Hepatocyte (in vitro differentiated cells): Measurements from ENCODE around the gene MRPL10.
A peak's percentile ranks its signal among the peaks of the same experiment; 100 is the strongest.

ENCODE experiments used
- CTCF ChIP-seq: fragments of 200-600 bp; sonication (generic); IDR thresholded peaks from 2 replicates; pipeline ENCODE4 v1.5.1; 2016; ENCODE audit warnings: antibody characterized with exemption, mild to moderate bottlenecking; ENCODE audit not compliant: poor library complexity
- EZH2 ChIP-seq: fragments of 200-600 bp; sonication (generic); IDR thresholded peaks from 2 replicates; pipeline ENCODE4 v1.6.1; 2016; ENCODE audit warnings: antibody characterized with exemption, mild to moderate bottlenecking, borderline replicate concordance
- EZH2phosphoT487 ChIP-seq: fragments of 200-600 bp; sonication (generic); IDR thresholded peaks from one replicate; pipeline ENCODE4 v1.6.1; 2018; ENCODE audit warnings: antibody characterized with exemption, mild to moderate bottlenecking, low read depth, moderate library complexity; ENCODE audit not compliant: unreplicated experiment, severe bottlenecking

- TF ChIP-seq CTCF (peak; percentile 39), EZH2 (peak; percentile 53), EZH2phosphoT487 (no peak)
These were observed 16.2 kb upstream of the MRPL10 start for GRCh38 chr17:47847341-47848197.
